GM13976 (cell line): ENCODE results near the gene RHBDL1.

Experiments used
- DNase-seq: peaks from one replicate; pipeline ENCODE4 v3.0.0; 2012; ENCODE audit warnings: low spot score
- in situ Hi-C: fragments of 300-500 bp; cut with MboI; formaldehyde crosslinking; loops from one replicate; pipeline ENCODE4 v1.12.0; 2022; ENCODE audit warnings: low sequenced_read_pairs, mixed read lengths, inconsistent platforms; ENCODE audit not compliant: unreplicated experiment
- TF ChIP-seq, protein P1 (sequence below): IDR thresholded peaks from 2 replicates; pipeline ENCODE4 v1.5.1; 2012; ENCODE audit warnings: borderline replicate concordance, mild to moderate bottlenecking; ENCODE audit not compliant: insufficient read depth; ENCODE audit errors: extremely low read depth, missing control alignments, control extremely low read depth

RHBDL1 gene

DNA sequence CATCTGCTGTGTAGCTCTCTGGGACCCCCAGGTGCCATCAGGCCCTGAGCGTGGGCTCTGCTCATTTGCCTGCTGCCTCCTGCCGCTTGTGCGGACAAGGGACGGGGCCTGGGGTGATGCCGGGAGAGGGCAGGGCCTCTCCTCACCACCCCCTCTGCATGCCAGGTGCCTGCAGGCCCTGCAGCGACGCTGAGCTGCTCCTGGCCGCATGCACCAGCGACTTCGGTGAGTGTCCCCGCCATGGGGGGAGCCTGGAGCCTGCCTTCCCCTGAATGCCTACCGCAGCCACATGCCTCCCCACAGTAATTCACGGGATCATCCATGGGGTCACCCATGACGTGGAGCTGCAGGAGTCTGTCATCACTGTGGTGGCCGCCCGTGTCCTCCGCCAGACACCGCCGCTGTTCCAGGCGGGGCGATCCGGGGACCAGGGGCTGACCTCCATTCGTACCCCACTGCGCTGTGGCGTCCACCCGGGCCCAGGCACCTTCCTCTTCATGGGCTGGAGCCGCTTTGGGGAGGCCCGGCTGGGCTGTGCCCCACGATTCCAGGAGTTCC lies 41.4 kb downstream of the RHBDL1 start:
- no peak for DNase-seq
- in situ Hi-C loops = no loop called here
- TF ChIP-seq, protein P1, sequence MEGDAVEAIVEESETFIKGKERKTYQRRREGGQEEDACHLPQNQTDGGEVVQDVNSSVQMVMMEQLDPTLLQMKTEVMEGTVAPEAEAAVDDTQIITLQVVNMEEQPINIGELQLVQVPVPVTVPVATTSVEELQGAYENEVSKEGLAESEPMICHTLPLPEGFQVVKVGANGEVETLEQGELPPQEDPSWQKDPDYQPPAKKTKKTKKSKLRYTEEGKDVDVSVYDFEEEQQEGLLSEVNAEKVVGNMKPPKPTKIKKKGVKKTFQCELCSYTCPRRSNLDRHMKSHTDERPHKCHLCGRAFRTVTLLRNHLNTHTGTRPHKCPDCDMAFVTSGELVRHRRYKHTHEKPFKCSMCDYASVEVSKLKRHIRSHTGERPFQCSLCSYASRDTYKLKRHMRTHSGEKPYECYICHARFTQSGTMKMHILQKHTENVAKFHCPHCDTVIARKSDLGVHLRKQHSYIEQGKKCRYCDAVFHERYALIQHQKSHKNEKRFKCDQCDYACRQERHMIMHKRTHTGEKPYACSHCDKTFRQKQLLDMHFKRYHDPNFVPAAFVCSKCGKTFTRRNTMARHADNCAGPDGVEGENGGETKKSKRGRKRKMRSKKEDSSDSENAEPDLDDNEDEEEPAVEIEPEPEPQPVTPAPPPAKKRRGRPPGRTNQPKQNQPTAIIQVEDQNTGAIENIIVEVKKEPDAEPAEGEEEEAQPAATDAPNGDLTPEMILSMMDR = no peak

DNA sequence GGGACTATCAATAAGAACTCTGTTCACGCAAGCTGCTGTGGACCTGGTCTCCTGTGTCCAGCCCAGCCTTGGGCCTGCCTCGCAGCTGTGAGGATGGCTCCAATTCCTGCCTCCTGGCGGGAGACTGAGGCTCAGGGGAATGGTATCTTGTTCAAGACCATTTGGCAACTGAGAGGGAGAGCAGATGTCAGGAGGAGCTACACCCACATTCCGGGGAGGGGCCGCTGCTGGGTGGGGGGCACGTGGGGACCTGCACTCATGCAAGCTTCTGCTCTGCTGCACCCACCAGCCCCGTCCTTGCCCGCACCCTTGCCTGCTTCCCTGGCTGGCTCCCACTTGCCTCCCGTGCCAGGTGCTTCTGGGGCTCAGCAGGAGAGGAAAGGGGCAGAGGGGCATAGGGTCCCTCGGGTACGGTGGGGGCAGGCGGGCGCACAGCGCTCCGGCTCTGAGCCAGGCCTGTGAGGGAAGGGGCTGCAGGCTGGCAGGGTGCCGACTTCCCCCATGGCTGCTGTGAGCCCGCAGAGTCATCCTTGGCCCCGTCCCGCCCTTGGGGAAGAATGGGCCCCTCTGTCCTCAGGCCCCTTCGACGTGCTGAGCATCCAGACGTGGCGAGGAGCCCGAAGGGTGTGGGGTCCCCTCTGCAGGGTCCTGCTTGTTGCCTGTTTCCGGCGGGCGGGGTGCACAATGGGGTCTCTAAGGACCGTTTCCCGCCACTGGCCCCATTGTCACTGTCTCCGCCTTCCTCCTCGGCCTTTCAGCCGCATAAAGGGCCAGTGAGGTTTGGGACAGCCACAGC lies 42.2 kb downstream of the RHBDL1 start:
- TF ChIP-seq, protein P1 = no peak
- in situ Hi-C loops = no loop called here
- DNase-seq = no peak

DNA sequence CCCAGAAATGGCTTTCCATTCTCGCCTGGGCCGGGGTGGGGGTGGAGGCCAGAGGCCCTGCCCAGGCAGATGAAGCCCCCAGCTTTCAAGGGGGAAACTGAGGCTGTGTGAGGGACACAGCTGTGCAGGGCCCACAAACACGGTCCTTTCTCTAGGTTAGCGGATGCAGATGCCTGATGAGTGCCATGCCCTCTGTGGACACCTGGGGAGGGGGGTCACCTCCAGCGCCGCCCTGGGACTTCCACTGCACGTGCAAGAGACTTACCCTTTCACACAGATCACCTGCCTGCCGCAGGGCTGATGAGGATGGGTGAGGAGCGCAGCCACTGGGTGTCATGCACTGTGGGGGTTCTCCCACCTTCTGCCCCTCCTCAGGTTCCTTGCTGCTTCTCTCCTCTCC lies 42.9 kb downstream of the RHBDL1 start:
- no peak for DNase-seq
- in situ Hi-C loops = no loop called here
- TF ChIP-seq, protein P1 = no peak

DNA sequence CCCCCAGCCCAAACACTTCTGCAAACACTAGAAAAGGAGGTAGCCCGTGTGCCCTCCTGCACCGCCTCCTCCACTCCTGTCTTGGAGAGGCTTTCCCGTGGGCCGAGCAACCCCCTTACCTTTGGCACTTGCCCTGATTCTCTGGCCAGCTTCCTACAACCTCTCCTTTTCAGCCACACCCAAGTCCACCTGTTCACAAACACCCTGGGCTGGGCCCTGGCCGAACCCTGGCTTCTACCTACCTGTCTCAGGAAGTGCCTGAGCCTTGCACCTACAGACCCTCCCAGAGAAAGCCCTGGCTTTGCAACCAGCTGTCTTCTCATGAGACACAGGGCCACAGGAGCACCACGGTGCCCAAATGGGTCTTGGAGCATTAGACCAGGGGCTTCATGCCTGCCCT lies 43.5 kb downstream of the RHBDL1 start:
- in situ Hi-C loops = no loop called here
- TF ChIP-seq, protein P1 = no peak

DNA sequence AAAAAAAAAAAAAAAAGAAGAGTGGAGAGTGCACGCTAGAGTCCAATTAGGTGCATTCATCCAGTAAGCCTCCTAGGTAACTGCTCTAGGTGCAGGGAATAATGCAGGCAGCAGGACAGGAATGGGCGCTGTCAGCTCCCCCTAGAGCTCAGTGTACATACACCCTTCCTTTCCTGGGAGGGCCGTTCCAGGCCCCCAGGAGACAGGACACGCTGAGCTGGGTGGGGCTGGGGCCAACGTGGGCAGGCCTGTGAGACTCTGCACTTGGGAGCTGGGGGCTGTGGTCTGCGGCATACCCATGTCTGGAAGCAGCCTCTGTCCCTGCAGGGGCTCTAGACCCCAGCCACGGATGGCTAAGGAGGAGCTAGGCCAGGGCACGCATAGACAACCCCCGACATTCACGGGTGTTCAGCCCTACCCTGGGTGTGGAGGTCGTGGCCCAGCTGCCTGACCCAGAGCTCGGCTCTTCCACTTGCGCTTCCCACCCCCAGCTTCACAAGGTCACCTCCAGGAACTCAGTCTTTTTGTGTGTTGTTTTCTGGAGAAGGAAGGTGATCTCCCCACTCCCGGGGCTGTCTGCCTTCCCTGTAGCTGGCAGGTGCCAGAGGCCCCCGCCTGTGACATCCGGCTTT lies 44.5 kb downstream of the RHBDL1 start:
- no peak for DNase-seq
- TF ChIP-seq, protein P1 = no peak
- in situ Hi-C loops = no loop called here

More for the DNA sequence above, 43.5 kb downstream of the RHBDL1 start:
- no peak for DNase-seq

DNA sequence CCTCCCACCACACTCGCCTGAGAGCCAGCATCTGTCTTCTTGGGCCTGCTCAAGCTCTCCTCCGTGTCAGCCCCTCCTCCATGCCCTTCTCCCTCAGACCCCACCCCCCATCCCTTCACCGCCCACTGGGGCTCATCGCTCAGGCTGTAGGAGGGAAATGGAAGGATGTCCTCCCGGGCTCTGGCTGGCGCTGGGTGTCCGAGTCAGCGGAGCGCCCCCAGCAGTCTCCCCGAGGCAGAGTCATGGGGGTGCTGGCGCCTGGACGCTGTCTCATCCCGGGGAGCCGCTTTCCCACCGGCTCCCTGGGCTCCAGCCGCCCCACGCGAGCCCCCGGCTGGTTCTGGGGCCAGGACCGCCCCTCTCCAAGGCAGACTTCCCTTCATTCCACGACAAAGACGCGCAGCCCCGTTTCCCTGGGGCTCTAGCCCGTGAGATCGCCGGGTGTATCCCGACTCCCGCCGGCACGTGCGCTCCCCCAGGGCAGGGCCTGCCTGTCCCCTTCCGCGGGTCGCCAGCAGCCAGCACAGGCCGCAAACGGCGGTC lies 45.0 kb downstream of the RHBDL1 start:
- in situ Hi-C loops = no loop called here
- TF ChIP-seq, protein P1 = peak; percentile 28
- peak; percentile 80 for DNase-seq
